Brain microvascular endothelial cell (primary cell): Measurements from ENCODE around the gene ABHD2.
"Not testable (repeated sequence)": the region's sequence is repeated elsewhere in the genome, so short reads cannot be mapped to it uniquely, and the experiment has no call there.

Source experiments
- DNase-seq: peaks from one replicate; pipeline ENCODE4 v3.0.0-alpha.2; 2020
- H3K27ac ChIP-seq: fragments of 250-450 bp; sonication (Bioruptor Pico); 2 replicates; pipeline ENCODE4 v1.5.1; 2020; ENCODE audit warnings: mild to moderate bottlenecking, moderate library complexity
- H3K27me3 ChIP-seq: fragments of 250-450 bp; sonication (Bioruptor Pico); replicated peaks from 2 replicates; pipeline ENCODE4 v1.5.1; 2020; ENCODE audit warnings: mild to moderate bottlenecking
- H3K36me3 ChIP-seq: fragments of 250-450 bp; sonication (Bioruptor Pico); replicated peaks from 2 replicates; pipeline ENCODE4 v1.5.1; 2020; ENCODE audit warnings: mild to moderate bottlenecking
- H3K4me3 ChIP-seq: 2 replicates; pipeline ENCODE4 v1.5.1; 2011; ENCODE audit warnings: low read depth, mild to moderate bottlenecking, control low read depth, low read length, moderate library complexity
- in situ Hi-C: cut with HindIII; loops from 2 replicates; pipeline ENCODE4 v1.10.0; 2017; ENCODE audit warnings: low sequenced_read_pairs, low pct_ligation_motif_present
- TF ChIP-seq, protein P1 (sequence below): IDR thresholded peaks from 2 replicates; pipeline ENCODE4 v1.5.1; 2011; ENCODE audit warnings: low read depth, mild to moderate bottlenecking, moderate library complexity, low read length, control low read depth, inconsistent platforms; ENCODE audit errors: missing control alignments

Gene ABHD2

GRCh38 chr15:89225588-89225987 lies 137.3 kb downstream of the ABHD2 start:
- H3K36me3 ChIP-seq: no peaks in the 10 kb centered on the region
- in situ Hi-C loops: no loop called here
- no peaks in the 10 kb centered on the region for H3K27me3 ChIP-seq
- H3K27ac ChIP-seq: no peak overlapping the region
- no peak overlapping the region for H3K4me3 ChIP-seq
- TF ChIP-seq, protein P1, sequence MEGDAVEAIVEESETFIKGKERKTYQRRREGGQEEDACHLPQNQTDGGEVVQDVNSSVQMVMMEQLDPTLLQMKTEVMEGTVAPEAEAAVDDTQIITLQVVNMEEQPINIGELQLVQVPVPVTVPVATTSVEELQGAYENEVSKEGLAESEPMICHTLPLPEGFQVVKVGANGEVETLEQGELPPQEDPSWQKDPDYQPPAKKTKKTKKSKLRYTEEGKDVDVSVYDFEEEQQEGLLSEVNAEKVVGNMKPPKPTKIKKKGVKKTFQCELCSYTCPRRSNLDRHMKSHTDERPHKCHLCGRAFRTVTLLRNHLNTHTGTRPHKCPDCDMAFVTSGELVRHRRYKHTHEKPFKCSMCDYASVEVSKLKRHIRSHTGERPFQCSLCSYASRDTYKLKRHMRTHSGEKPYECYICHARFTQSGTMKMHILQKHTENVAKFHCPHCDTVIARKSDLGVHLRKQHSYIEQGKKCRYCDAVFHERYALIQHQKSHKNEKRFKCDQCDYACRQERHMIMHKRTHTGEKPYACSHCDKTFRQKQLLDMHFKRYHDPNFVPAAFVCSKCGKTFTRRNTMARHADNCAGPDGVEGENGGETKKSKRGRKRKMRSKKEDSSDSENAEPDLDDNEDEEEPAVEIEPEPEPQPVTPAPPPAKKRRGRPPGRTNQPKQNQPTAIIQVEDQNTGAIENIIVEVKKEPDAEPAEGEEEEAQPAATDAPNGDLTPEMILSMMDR: no peak
- DNase-seq: no peak

GRCh38 chr15:89226359-89227221 lies 138.3 kb downstream of the ABHD2 start:
- Histone ChIP-seq H3K4me3 (no peak overlapping the region), H3K36me3 (no peaks in the 10 kb centered on the region), H3K27me3 (no peaks in the 10 kb centered on the region), H3K27ac (no peak overlapping the region)
- TF ChIP-seq, protein P1: no peak
- in situ Hi-C loops: no loop called here
- no peak for DNase-seq

DNA sequence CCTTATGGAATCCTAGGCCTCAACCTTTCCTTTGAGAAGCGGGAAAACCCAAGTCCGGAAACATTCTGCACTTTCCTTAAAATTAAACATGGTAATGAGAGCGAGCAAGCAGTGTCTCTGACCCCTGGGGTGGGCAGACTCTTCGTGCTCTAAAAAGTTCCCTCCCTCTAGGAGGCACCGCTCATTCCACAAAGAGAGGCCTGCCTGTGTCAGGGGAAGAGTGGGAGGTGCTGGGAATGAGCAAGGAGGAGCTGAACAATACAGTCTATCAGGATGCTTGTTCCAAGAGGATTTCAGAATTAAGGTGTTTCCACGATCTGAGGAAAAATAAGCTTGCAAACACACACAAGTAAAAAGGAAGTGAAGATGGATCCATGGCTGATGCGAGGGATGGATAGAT lies 139.2 kb downstream of the ABHD2 start:
- no peak overlapping the region for H3K4me3 ChIP-seq
- H3K36me3 ChIP-seq: no peaks in the 10 kb centered on the region
- TF ChIP-seq, protein P1: no peak
- H3K27me3 ChIP-seq: no peaks in the 10 kb centered on the region
- in situ Hi-C loops: no loop called here
- DNase-seq: no peak
- H3K27ac ChIP-seq: no peak overlapping the region

DNA sequence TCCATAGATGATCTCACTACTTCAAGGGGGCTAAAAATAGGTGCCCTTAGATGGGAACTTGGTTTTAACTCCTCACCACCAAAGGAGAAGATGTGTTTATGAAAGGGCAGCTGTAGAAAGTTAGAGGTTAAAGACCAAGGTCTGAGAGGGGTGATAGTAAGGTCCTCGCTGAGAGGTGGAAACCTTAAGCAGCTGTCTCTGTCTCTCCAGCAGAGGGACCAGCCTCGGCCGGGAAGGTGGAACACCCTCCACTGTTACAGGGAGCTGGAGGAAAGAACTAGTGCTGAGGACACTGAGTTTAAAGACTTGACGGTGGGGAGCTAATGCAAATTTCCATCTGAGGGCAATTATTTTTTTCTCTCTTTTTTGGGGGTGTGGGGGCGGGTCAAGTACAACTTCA lies 142.0 kb downstream of the ABHD2 start:
- Histone ChIP-seq H3K36me3 (no peaks in the 10 kb centered on the region), H3K4me3 (no peak overlapping the region), H3K27ac (no peak overlapping the region), H3K27me3 (no peaks in the 10 kb centered on the region)
- TF ChIP-seq, protein P1: peak; percentile 49
- in situ Hi-C loops: no loop called here
- peak; percentile 11 for DNase-seq

DNA sequence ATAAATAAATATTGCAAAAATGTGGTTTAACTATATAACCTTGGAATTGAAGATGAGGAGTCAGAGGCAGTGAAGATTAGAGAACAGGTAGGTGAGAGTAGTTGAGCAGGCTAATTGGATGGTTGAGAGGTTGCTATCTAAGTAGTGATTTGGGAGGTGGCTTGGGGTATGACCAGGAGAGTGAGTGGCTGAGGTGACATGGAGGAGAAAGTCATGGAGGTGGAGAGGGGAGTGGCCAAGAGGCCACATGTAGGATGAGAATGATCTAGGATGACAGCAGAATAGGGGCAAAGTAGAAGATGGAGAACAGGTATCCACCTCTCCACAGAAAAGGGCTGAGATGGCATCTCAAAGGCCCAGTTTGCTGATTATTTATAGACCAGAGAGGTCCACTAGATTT lies 143.6 kb downstream of the ABHD2 start:
- in situ Hi-C loops: no loop called here
- Histone ChIP-seq H3K36me3 (no peaks in the 10 kb centered on the region), H3K4me3 (no peak overlapping the region), H3K27ac (no peak overlapping the region), H3K27me3 (no peaks in the 10 kb centered on the region)
- TF ChIP-seq, protein P1: no peak
- DNase-seq: no peak

GRCh38 chr15:89239883-89240810 lies 151.9 kb downstream of the ABHD2 start:
- DNase-seq, H3K4me3 ChIP-seq, H3K27me3 ChIP-seq, H3K36me3 ChIP-seq, in situ Hi-C loops, H3K27ac ChIP-seq: not testable (repeated sequence)
